Liver (tissue), 9 donors: Measurements from ENCODE around the gene MARCHF10. TPM values are rescaled to one million over a fixed set of nuclear protein-coding genes. Genes with fewer than 3 reads are reported as not detected.

Source experiments
- DNase-seq: peaks from one replicate; pipeline ENCODE4 v3.0.0-alpha.2; 2017; ENCODE audit warnings: low spot score
- H3K27ac ChIP-seq, 2 donors: one replicate each; pipeline ENCODE4 v1.7.0; 2013; ENCODE audit warnings: inconsistent platforms in 2 of 2, low read length in 2 of 2, control low read depth in 1 of 2, low read depth in 1 of 2, mild to moderate bottlenecking in 1 of 2
- H3K27me3 ChIP-seq, 4 donors: one replicate each; pipeline versions ENCODE4 v1.6.1 to v1.7.0; 2013; ENCODE audit warnings: low read length in 3 of 4, inconsistent platforms in 1 of 4, mild to moderate bottlenecking in 1 of 4, moderate library complexity in 1 of 4; ENCODE audit not compliant: control insufficient read depth in 4 of 4, insufficient read depth in 4 of 4
- H3K36me3 ChIP-seq, 4 donors: one replicate each; pipeline versions ENCODE4 v1.6.1 to v1.7.0; 2013; ENCODE audit warnings: low read length in 3 of 4, mild to moderate bottlenecking in 3 of 4, low read depth in 1 of 4, moderate library complexity in 1 of 4; ENCODE audit not compliant: control insufficient read depth in 4 of 4, insufficient read depth in 3 of 4
- H3K4me1 ChIP-seq, 4 donors: one replicate each; pipeline versions ENCODE4 v1.6.1 to v1.7.0; 2013; ENCODE audit warnings: low read length in 3 of 4, mild to moderate bottlenecking in 3 of 4, moderate library complexity in 1 of 4; ENCODE audit not compliant: control insufficient read depth in 4 of 4, insufficient read depth in 4 of 4
- H3K4me3 ChIP-seq, 3 donors: one replicate each; pipeline versions ENCODE4 v1.6.1 to v1.7.0; 2013; ENCODE audit warnings: low read length in 3 of 3, control low read depth in 1 of 3, low read depth in 1 of 3, mild to moderate bottlenecking in 1 of 3
- H3K9ac ChIP-seq, 2 donors: one replicate each; pipeline ENCODE4 v1.7.0; 2013; ENCODE audit warnings: low read length in 2 of 2, mild to moderate bottlenecking in 2 of 2, moderate library complexity in 2 of 2, control low read depth in 1 of 2, low read depth in 1 of 2
- H3K9me3 ChIP-seq, 4 donors: one replicate each; pipeline versions ENCODE4 v1.6.1 to v1.7.0; 2013; ENCODE audit warnings: low read length in 3 of 4; ENCODE audit not compliant: control insufficient read depth in 4 of 4
- ATF3 ChIP-seq: IDR thresholded peaks from 2 replicates; pipeline ENCODE4 v1.6.1; 2016; ENCODE audit warnings: antibody characterized with exemption
- CTCF ChIP-seq: fragments of 150-350 bp; IDR thresholded peaks from 2 replicates; pipeline ENCODE4 v1.5.1; 2017; ENCODE audit warnings: improper control_type of control experiment, low read depth, low read length; ENCODE audit not compliant: missing input control
- EGR1 ChIP-seq, 2 donors: IDR thresholded peaks; 2 replicates each; pipeline ENCODE4 v1.6.1; 2016 to 2018; ENCODE audit warnings: antibody characterized with exemption in 2 of 2, low read depth in 2 of 2
- FOXA1 ChIP-seq: IDR thresholded peaks from 2 replicates; pipeline ENCODE4 v1.6.1; 2016; ENCODE audit warnings: antibody characterized with exemption
- FOXA2 ChIP-seq: IDR thresholded peaks from 2 replicates; pipeline ENCODE4 v1.6.1; 2016; ENCODE audit warnings: antibody characterized with exemption
- GABPA ChIP-seq, 2 donors: IDR thresholded peaks in 1 of 2; conservative IDR thresholded peaks in 1 of 2; 2 replicates each; pipeline ENCODE4 v1.6.1; 2016; ENCODE audit warnings: antibody characterized with exemption in 2 of 2, mild to moderate bottlenecking in 1 of 2, moderate library complexity in 1 of 2
- HNF4A ChIP-seq, 2 donors: conservative IDR thresholded peaks; 2 replicates each; pipeline ENCODE4 v1.6.1; 2016; ENCODE audit warnings: antibody characterized with exemption in 2 of 2, mild to moderate bottlenecking in 2 of 2
- HNF4G ChIP-seq: IDR thresholded peaks from 2 replicates; pipeline ENCODE4 v1.6.1; 2016; ENCODE audit warnings: antibody characterized with exemption
- MAX ChIP-seq: IDR thresholded peaks from 2 replicates; pipeline ENCODE4 v1.6.1; 2016; ENCODE audit warnings: antibody characterized with exemption
- NR2F2 ChIP-seq: IDR thresholded peaks from 2 replicates; pipeline ENCODE4 v1.6.1; 2016; ENCODE audit warnings: antibody characterized with exemption
- RAD21 ChIP-seq, 2 donors: IDR thresholded peaks; 2 replicates each; pipeline ENCODE4 v1.6.1; 2016; ENCODE audit warnings: antibody characterized with exemption in 2 of 2, mild to moderate bottlenecking in 2 of 2
- REST ChIP-seq: IDR thresholded peaks from 2 replicates; pipeline ENCODE4 v1.6.1; 2016; ENCODE audit warnings: antibody characterized with exemption, mild to moderate bottlenecking
- RXRA ChIP-seq, 2 donors: IDR thresholded peaks; 2 replicates each; pipeline ENCODE4 v1.6.1; 2017 to 2018; ENCODE audit warnings: antibody characterized with exemption in 2 of 2, mild to moderate bottlenecking in 1 of 2
- TAF1 ChIP-seq: conservative IDR thresholded peaks from 2 replicates; pipeline ENCODE4 v1.6.1; 2016; ENCODE audit warnings: antibody characterized with exemption, mild to moderate bottlenecking
- YY1 ChIP-seq: IDR thresholded peaks from 2 replicates; pipeline ENCODE4 v1.6.1; 2016; ENCODE audit warnings: antibody characterized with exemption, mild to moderate bottlenecking
- whole genome bisulfite sequencing: extraction: QIAGEN DNeasy Blood & Tissue Kit; methylation state at CpG from one replicate; pipeline ENCODE4 v1.1.7; 2013; 5-methylcytosine and 5-hydroxymethylcytosine counted together
- polyA plus RNA-seq, 2 donors: library from polyadenylated mRNA; stranded (reverse) in 1 of 2; unstranded in 1 of 2; fragments of 200-250 nt in 1 of 2; fragments of >200 nt in 1 of 2; fragmentation: Nextera tagmentation in 1 of 2; extraction: Ambion mirVana in 1 of 2; gene quantifications; one replicate each; pipeline versions ENCODE4 v1.2.1 to v1.2.3, GENCODE V29; 2013 to 2015
- total RNA-seq, 2 donors: library from RNA; depleted of rRNA; stranded (reverse); fragments of >200 nt; gene quantifications; one replicate each; pipeline ENCODE4 v1.2.3, GENCODE V29; 2014
- donor health status: healthy.
- donor health status: healthy.
- donor health status: healthy.
- donor health status: healthy.
- donor health status: healthy.

Gene MARCHF10
- total and polyA plus RNA-seq, 4 donors: not detected

- no peaks in the 10 kb centered on the region for H3K36me3 ChIP-seq
- 83% methylated on average over 3 of the region's 3 CpGs for WGBS
- no peaks in the 10 kb centered on the region for H3K9me3 ChIP-seq
- no peak for DNase-seq
- H3K27ac ChIP-seq: no peak overlapping the region
- H3K4me1 ChIP-seq: no peaks in the 10 kb centered on the region
- H3K27me3 ChIP-seq: peaks cover 0 to 2% (median 0%) of the 10 kb centered on the region in 4 donors
- no peak for TF ChIP-seq HNF4A (conservative IDR thresholded peaks at IDR 0.05)
- no peak for TF ChIP-seq HNF4G
- no peak overlapping the region for H3K9ac ChIP-seq
- no peak overlapping the region for H3K4me3 ChIP-seq
Observed at GRCh38 chr17:62825182-62825581, 17.1 kb upstream of the MARCHF10 start.

- no peak for DNase-seq
- no peak overlapping the region for H3K27ac ChIP-seq
- H3K4me3 ChIP-seq: no peak overlapping the region
- TF ChIP-seq NR2F2: no peak
- TF ChIP-seq RAD21 (IDR thresholded peaks at IDR 0.05): no peak
- TF ChIP-seq HNF4A (conservative IDR thresholded peaks at IDR 0.05): no peak
- TF ChIP-seq CTCF: no peak
- no peak for TF ChIP-seq FOXA2
- no peak for TF ChIP-seq YY1
- H3K9me3 ChIP-seq: no peaks in the 10 kb centered on the region
- 56% methylated on average over 7 of the region's 7 CpGs for WGBS
- peaks cover 0 to 2% (median 0%) of the 10 kb centered on the region in 4 donors for H3K27me3 ChIP-seq
- H3K36me3 ChIP-seq: no peaks in the 10 kb centered on the region
- H3K9ac ChIP-seq: no peak overlapping the region
- H3K4me1 ChIP-seq: no peaks in the 10 kb centered on the region
Observed at GRCh38 chr17:62824290-62825131, 16.4 kb upstream of the MARCHF10 start.

- Histone ChIP-seq H3K27me3 (peaks cover 0 to 6% (median 0%) of the 10 kb centered on the region in 4 donors), H3K9ac (no peak overlapping the region), H3K36me3 (no peaks in the 10 kb centered on the region), H3K4me1 (no peaks in the 10 kb centered on the region), H3K27ac (no peak overlapping the region), H3K9me3 (no peaks in the 10 kb centered on the region), H3K4me3 (no peak overlapping the region)
- WGBS: 87% methylated on average over 8 of the region's 8 CpGs
- no peak for DNase-seq
- TF ChIP-seq FOXA1: no peak
- TF ChIP-seq MAX: no peak
- no peak for TF ChIP-seq REST
- TF ChIP-seq TAF1: no peak
- TF ChIP-seq HNF4A (conservative IDR thresholded peaks at IDR 0.05): no peak
- no peak for TF ChIP-seq ATF3
- TF ChIP-seq YY1: no peak
- no peak for TF ChIP-seq EGR1 (IDR thresholded peaks at IDR 0.05; ENCODE audit: low read depth in 2 of 2)
- no peak for TF ChIP-seq CTCF
- TF ChIP-seq RXRA (IDR thresholded peaks at IDR 0.05): no peak
- TF ChIP-seq GABPA (IDR thresholded peaks at IDR 0.05 in 1 of 2, conservative IDR thresholded peaks at IDR 0.05 in 1 of 2): no peak
Observed at GRCh38 chr17:62823111-62823893, 15.2 kb upstream of the MARCHF10 start.
